KOPT-K1 (cell line): ENCODE measurements around the gene ZNF439.
"Not testable (repeated sequence)": the region's sequence is repeated elsewhere in the genome, so short reads cannot be mapped to it uniquely, and the experiment has no call there.

Experiments used
- H3K27ac ChIP-seq: fragments of 200-600 bp; sonication (generic); 2 replicates; pipeline ENCODE4 v1.5.1; 2016; ENCODE audit warnings: antibody characterized with exemption, mild to moderate bottlenecking, low read depth, low read length; ENCODE audit not compliant: poor library complexity, severe bottlenecking
- H3K36me3 ChIP-seq: fragments of 200-600 bp; sonication (generic); 2 replicates; pipeline ENCODE4 v1.5.1; 2017; ENCODE audit warnings: antibody characterized with exemption, mild to moderate bottlenecking, low read length, moderate library complexity; ENCODE audit not compliant: insufficient read depth
- H3K9me3 ChIP-seq: fragments of 200-600 bp; sonication (generic); 2 replicates; pipeline ENCODE4 v1.5.1; 2017; ENCODE audit warnings: antibody characterized with exemption, low read length, mild to moderate bottlenecking; ENCODE audit not compliant: insufficient read depth, poor library complexity, severe bottlenecking

ZNF439 gene

GRCh38 chr19:11887611-11888531 is 39.3 kb downstream of the ZNF439 start, which contains the start of gene ZNF69:
Gene ZNF69, plus strand, starts transcription at chr19:11887782. Its CDS starts 142 bp downstream, at chr19:11887924.
- Histone ChIP-seq H3K36me3 (no peaks in the 10 kb centered on the region), H3K27ac (peak within 1 kb of the TSS; percentile 77), H3K9me3 (peaks cover 3% of the 10 kb centered on the region)

GRCh38 chr19:11889901-11890300 is 41.4 kb downstream of the ZNF439 start:
- peaks cover 14% of the 10 kb centered on the region; the same call in 1 of the 2 replicates for H3K36me3 ChIP-seq
- peaks cover 22% of the 10 kb centered on the region for H3K9me3 ChIP-seq
- not testable (repeated sequence) for H3K27ac ChIP-seq

GRCh38 chr19:11890634-11891033 is 42.1 kb downstream of the ZNF439 start:
- Histone ChIP-seq H3K36me3 (peaks cover 20% of the 10 kb centered on the region; the same call in 1 of the 2 replicates), H3K9me3 (peaks cover 28% of the 10 kb centered on the region), H3K27ac (no peak overlapping the region)

GRCh38 chr19:11894851-11895250 is 46.3 kb downstream of the ZNF439 start:
- peaks cover 20% of the 10 kb centered on the region; the same call in 1 of the 2 replicates for H3K36me3 ChIP-seq
- peaks cover 43% of the 10 kb centered on the region for H3K9me3 ChIP-seq
- H3K27ac ChIP-seq = no peak overlapping the region

GRCh38 chr19:11902228-11902627 is 53.7 kb downstream of the ZNF439 start:
- Histone ChIP-seq H3K9me3 (peaks cover 86% of the 10 kb centered on the region), H3K36me3 (peaks cover 49% of the 10 kb centered on the region), H3K27ac (no peak overlapping the region)

GRCh38 chr19:11905928-11906327 is 57.4 kb downstream of the ZNF439 start:
- Histone ChIP-seq H3K27ac (no peak overlapping the region), H3K36me3 (peaks cover 49% of the 10 kb centered on the region), H3K9me3 (peaks cover 65% of the 10 kb centered on the region)

- H3K9me3 ChIP-seq = peaks cover 53% of the 10 kb centered on the region
- not testable (repeated sequence) for H3K36me3 ChIP-seq, H3K27ac ChIP-seq
Observed at GRCh38 chr19:11911937-11912336, 63.4 kb downstream of the ZNF439 start.

- not testable (repeated sequence) for H3K36me3 ChIP-seq, H3K27ac ChIP-seq
- peaks cover 49% of the 10 kb centered on the region for H3K9me3 ChIP-seq
Observed at GRCh38 chr19:11914417-11915051, 66.0 kb downstream of the ZNF439 start.
